HK-2 (cell line): Measurements from ENCODE around the gene HSD3B7.
"Not testable (repeated sequence)": the region's sequence is repeated elsewhere in the genome, so short reads cannot be mapped to it uniquely, and the experiment has no call there.

Experiments
- DNase-seq: peaks from one replicate; pipeline ENCODE4 v3.0.0-alpha.2; 2018; ENCODE audit not compliant: unreplicated experiment

Gene HSD3B7

GRCh38 chr16:30984669-30985400, at the start of gene HSD3B7:
Gene HSD3B7 (plus strand): TSS chr16:30985207. CDS start chr16:30985659, 452 bp downstream.
- peak; percentile 98 for DNase-seq

GRCh38 chr16:30937692-30938091, 47.3 kb upstream of the HSD3B7 start:
- no peak for DNase-seq

- DNase-seq = not testable (repeated sequence)
Observed at GRCh38 chr16:30939571-30939970, 45.4 kb upstream of the HSD3B7 start.

GRCh38 chr16:30941600-30942425, 43.2 kb upstream of the HSD3B7 start:
- peak; percentile 68 for DNase-seq

GRCh38 chr16:30942426-30942806, 42.6 kb upstream of the HSD3B7 start:
- DNase-seq = no peak

GRCh38 chr16:30944352-30944751, 40.7 kb upstream of the HSD3B7 start:
- DNase-seq = no peak

GRCh38 chr16:30946671-30947540, 38.1 kb upstream of the HSD3B7 start:
- no peak for DNase-seq

- no peak for DNase-seq
Observed at GRCh38 chr16:30947541-30947858, 37.5 kb upstream of the HSD3B7 start.

GRCh38 chr16:30947859-30948666, 36.9 kb upstream of the HSD3B7 start:
- DNase-seq = peak; percentile 81

GRCh38 chr16:30948667-30949649, 36.0 kb upstream of the HSD3B7 start, which contains the start of gene ORAI3:
Gene ORAI3 (plus strand): TSS chr16:30949068. CDS start chr16:30949290, 222 bp downstream.
- peak; percentile 70 for DNase-seq

- DNase-seq = peak; percentile 92
Observed at GRCh38 chr16:30949650-30950515, 35.1 kb upstream of the HSD3B7 start.

- no peak for DNase-seq
Observed at GRCh38 chr16:30950516-30951065, 34.4 kb upstream of the HSD3B7 start.

- no peak for DNase-seq
Observed at GRCh38 chr16:30951193-30951592, 33.8 kb upstream of the HSD3B7 start.

- DNase-seq = no peak
Observed at GRCh38 chr16:30951750-30952149, 33.3 kb upstream of the HSD3B7 start.

- no peak for DNase-seq
Observed at GRCh38 chr16:30953111-30953510, 31.9 kb upstream of the HSD3B7 start.

GRCh38 chr16:30953511-30954124, 31.4 kb upstream of the HSD3B7 start:
- DNase-seq = peak; percentile 16

GRCh38 chr16:30954993-30955392, 30.0 kb upstream of the HSD3B7 start:
- DNase-seq = no peak
